Progenitor cell of endocrine pancreas (in vitro differentiated cells): ENCODE data around the gene LIPM. TPM values are rescaled to one million over a fixed set of nuclear protein-coding genes. Genes with fewer than 3 reads are reported as not detected.

Experiments used
- DNase-seq: peaks from one replicate; pipeline ENCODE4 v3.0.0; 2021; ENCODE audit warnings: low spot score; ENCODE audit not compliant: unreplicated experiment
- H3K27ac Mint-ChIP-seq: 2 replicates; pipeline ENCODE4 v1.8.0; 2021; ENCODE audit warnings: mild to moderate bottlenecking, moderate library complexity, mixed read lengths
- H3K27me3 Mint-ChIP-seq: 2 replicates; pipeline ENCODE4 v1.8.0; 2021; ENCODE audit warnings: mixed read lengths
- H3K36me3 Mint-ChIP-seq: 2 replicates; pipeline ENCODE4 v1.8.0; 2022; ENCODE audit warnings: mixed read lengths; ENCODE audit not compliant: insufficient read depth
- H3K4me1 Mint-ChIP-seq: 2 replicates; pipeline ENCODE4 v1.8.0; 2021; ENCODE audit warnings: low read depth, mixed read lengths
- H3K4me3 Mint-ChIP-seq: 2 replicates; pipeline ENCODE4 v1.8.0; 2021; ENCODE audit warnings: low read depth, mild to moderate bottlenecking, moderate library complexity, mixed read lengths
- H3K9me3 Mint-ChIP-seq: 2 replicates; pipeline ENCODE4 v1.8.0; 2021; ENCODE audit warnings: low read depth, mixed read lengths
- CTCF ChIP-seq: fragments of 200-600 bp; sonication (generic); IDR thresholded peaks from one replicate; pipeline ENCODE4 v1.5.0; 2021; ENCODE audit warnings: antibody characterized with exemption, mild to moderate bottlenecking; ENCODE audit not compliant: unreplicated experiment
- total RNA-seq: library from RNA; stranded (reverse); gene quantifications from 2 replicates; pipeline ENCODE4 v1.2.1, GENCODE V29; 2021

LIPM gene
- total RNA-seq, 1 donor from 2014 or later = not detected

GRCh38 chr10:88759366-88760101, 43.0 kb upstream of the LIPM start, which contains the start of gene LIPN:
Gene LIPN, plus strand, starts transcription at chr10:88760020. Its CDS starts 1,386 bp downstream, at chr10:88761406.
- DNase-seq = no peak
- H3K4me1 Mint-ChIP-seq = peaks cover 6% of the 10 kb centered on the region
- TF ChIP-seq CTCF = no peak
- H3K27me3 Mint-ChIP-seq = no peaks in the 10 kb centered on the region
- H3K27ac Mint-ChIP-seq = no peak within 1 kb of the TSS
- no peaks in the 10 kb centered on the region for H3K9me3 Mint-ChIP-seq
- no peaks in the 10 kb centered on the region for H3K36me3 Mint-ChIP-seq
- no peak within 1 kb of the TSS for H3K4me3 Mint-ChIP-seq

GRCh38 chr10:88762906-88763305, 39.6 kb upstream of the LIPM start:
- H3K4me3 Mint-ChIP-seq = no peak overlapping the region
- no peaks in the 10 kb centered on the region for H3K9me3 Mint-ChIP-seq
- H3K27ac Mint-ChIP-seq = no peak overlapping the region
- peaks cover 8% of the 10 kb centered on the region for H3K4me1 Mint-ChIP-seq
- no peaks in the 10 kb centered on the region for H3K36me3 Mint-ChIP-seq
- DNase-seq = no peak
- H3K27me3 Mint-ChIP-seq = no peaks in the 10 kb centered on the region
- no peak for TF ChIP-seq CTCF

GRCh38 chr10:88763441-88763840, 39.1 kb upstream of the LIPM start:
- H3K4me1 Mint-ChIP-seq = peaks cover 8% of the 10 kb centered on the region
- H3K27me3 Mint-ChIP-seq = no peaks in the 10 kb centered on the region
- no peak overlapping the region for H3K4me3 Mint-ChIP-seq
- H3K27ac Mint-ChIP-seq = no peak overlapping the region
- H3K36me3 Mint-ChIP-seq = no peaks in the 10 kb centered on the region
- DNase-seq = no peak
- H3K9me3 Mint-ChIP-seq = no peaks in the 10 kb centered on the region
- no peak for TF ChIP-seq CTCF

GRCh38 chr10:88764110-88764509, 38.4 kb upstream of the LIPM start:
- TF ChIP-seq CTCF = no peak
- Mint-ChIP-seq H3K27ac (no peak overlapping the region), H3K36me3 (no peaks in the 10 kb centered on the region), H3K27me3 (no peaks in the 10 kb centered on the region), H3K4me1 (peaks cover 8% of the 10 kb centered on the region), H3K4me3 (no peak overlapping the region), H3K9me3 (no peaks in the 10 kb centered on the region)
- DNase-seq = no peak

GRCh38 chr10:88765816-88766215, 36.7 kb upstream of the LIPM start:
- H3K9me3 Mint-ChIP-seq = no peaks in the 10 kb centered on the region
- H3K4me3 Mint-ChIP-seq = no peak overlapping the region
- TF ChIP-seq CTCF = no peak
- H3K4me1 Mint-ChIP-seq = peaks cover 8% of the 10 kb centered on the region
- H3K27me3 Mint-ChIP-seq = no peaks in the 10 kb centered on the region
- no peak for DNase-seq
- no peaks in the 10 kb centered on the region for H3K36me3 Mint-ChIP-seq
- no peak overlapping the region for H3K27ac Mint-ChIP-seq
